Activated CD8-positive, alpha-beta memory T cell treated with anti-CD3 and anti-CD28 coated beads for 1 hour (primary cell): ENCODE measurements around the gene SENP2.
"Not testable (repeated sequence)": the region's sequence is repeated elsewhere in the genome, so short reads cannot be mapped to it uniquely, and the experiment has no call there.

Experiments
- DNase-seq, 2 donors: peaks; one replicate each; pipeline ENCODE4 v3.0.0-alpha.2; 2020; ENCODE audit warnings: low read depth in 1 of 2; ENCODE audit errors: extremely low read depth in 1 of 2

SENP2 gene

GRCh38 chr3:185585518-185585858 is 607 bp upstream of the SENP2 start:
- no peak for DNase-seq

DNA sequence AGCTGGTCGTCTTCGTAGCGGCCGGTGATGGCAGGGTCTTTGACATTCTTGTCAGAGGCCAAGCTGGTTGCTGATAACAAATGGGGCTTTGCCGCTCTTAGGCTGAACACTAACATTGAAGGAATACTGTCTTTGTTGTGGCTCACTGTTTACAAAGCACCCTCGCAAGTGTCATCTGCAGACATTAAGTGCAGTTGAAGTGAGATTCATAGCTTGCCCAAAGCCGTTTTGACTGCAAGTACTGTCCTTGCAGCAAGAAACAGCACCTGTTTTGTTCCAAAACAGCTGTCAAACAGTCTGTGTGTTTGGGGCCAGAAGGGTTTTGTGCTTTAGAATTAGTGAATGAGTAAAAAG is 568 bp downstream of the SENP2 start:
- no peak for DNase-seq

- DNase-seq: no peak
Measured at GRCh38 chr3:185594073-185594472, 8.0 kb downstream of the SENP2 start.

DNA sequence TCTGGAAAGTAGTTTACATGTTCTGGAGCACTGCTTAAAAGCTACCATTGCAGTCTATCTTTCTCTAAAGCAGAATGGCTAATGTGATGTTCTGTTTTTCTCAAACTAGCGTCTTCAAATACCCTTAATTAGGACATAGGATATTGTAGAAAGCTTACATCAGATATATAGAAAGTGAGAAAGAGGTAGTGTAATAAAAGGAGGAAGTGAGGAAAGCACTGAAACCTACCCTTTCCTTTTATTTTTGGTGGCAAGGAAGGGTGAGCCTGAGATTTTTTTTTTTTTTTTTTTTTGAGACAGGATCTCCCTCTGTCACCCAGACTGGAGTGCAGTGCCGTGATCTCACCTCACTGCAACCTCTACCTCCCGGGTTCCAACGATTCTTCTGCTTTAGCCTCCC is 9.4 kb downstream of the SENP2 start:
- DNase-seq: no peak

DNA sequence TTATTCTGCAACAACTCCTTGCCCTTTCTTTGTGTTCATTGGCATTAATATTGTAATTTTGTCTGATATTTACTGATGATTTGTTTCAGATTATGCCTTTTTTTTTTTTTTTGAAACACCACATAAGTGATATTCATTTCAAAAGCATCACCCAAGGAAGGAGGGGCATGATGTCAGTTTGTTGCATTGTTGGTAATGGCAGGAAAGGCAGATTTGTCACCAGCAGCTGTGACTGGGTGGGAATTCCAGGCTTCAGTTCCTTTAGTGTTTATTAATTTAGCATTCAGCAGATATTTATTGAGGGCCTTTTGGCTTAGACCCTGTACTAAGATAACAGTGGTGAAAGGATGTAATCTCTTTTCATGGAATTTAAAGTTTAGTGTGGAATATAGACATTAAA is 19.5 kb downstream of the SENP2 start:
- DNase-seq: no peak

- DNase-seq: no peak
Measured at GRCh38 chr3:185606196-185606595, 20.1 kb downstream of the SENP2 start.

GRCh38 chr3:185613016-185613415 is 26.9 kb downstream of the SENP2 start:
- no peak for DNase-seq

GRCh38 chr3:185623939-185624665 is 38.0 kb downstream of the SENP2 start:
- no peak for DNase-seq

- no peak for DNase-seq
Measured at GRCh38 chr3:185625784-185626183, 39.7 kb downstream of the SENP2 start.

- no peak for DNase-seq
Measured at GRCh38 chr3:185629554-185630181, 43.6 kb downstream of the SENP2 start.

DNA sequence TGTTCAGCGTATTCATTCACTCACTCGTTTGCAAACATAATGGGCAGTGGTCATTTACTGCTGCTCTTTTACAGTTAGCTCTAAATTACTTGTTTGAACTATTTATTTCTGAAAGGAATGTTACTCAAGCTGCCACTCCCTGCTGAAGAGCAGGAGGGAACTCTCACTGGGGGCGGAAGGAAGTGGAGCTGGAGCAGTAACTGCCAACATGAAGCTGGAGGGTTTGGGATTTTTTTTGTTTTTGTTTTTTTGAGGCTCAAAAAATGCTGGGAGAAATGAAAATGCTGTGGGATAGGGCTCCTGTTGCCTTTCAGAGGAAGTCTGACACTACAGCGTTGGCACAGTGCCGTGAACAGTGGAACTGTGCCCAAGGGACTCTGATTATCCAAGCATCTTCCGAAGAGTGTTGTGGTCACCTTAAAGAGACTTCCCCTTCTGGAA is 44.1 kb downstream of the SENP2 start:
- no peak for DNase-seq

DNA sequence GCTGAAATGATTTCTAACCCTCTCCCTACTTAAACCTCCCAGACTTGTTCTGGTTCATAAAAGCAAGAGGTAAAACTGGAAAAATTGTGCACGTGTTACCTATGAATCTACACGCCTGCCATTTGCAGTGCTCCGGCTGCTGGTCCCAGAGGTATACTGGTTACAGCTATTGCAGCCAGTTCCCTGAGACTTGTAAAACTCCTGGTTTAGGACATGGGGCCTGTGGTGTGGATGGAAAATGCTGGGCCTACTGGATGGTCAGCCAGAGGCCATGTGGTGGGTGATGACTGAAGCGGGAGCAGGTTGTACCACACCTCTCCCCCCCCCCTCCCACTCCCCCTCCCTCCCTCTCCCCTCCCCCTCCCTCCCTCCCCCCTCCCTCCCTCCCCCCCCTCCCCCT is 45.0 kb downstream of the SENP2 start:
- no peak for DNase-seq

DNA sequence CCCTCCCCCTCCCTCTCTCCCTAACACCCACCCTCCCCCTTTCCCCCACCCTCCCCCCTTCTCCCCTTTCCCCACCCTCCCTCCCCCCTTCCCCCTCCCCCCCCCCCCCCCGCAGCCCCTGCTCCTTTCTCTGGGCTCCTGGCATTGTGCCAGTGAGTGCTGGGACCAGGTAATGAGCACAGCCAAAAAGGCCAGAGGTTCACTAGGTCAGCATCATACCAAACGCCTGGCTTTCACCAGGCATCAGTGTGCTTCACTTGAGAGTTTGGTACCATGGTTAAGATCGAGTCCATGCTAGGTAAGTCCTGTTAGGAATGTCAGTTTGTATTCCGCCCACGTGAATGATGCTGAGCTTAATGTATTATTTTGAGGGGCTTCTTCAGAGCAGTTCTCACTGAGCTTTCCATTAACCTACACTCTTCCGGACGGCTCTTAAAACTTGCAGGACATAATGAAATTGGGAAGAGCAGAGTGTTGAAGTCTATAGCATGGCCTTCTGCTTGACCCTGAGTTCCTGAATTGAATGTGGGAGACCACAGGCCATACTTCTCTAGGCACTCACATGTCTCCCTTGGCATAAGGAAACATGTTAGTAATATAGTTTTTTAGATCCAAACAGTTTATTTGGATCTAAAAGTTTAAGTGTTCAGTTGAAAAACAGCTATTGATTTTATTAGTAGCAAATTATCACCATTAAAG is 45.6 kb downstream of the SENP2 start:
- DNase-seq: no peak

DNA sequence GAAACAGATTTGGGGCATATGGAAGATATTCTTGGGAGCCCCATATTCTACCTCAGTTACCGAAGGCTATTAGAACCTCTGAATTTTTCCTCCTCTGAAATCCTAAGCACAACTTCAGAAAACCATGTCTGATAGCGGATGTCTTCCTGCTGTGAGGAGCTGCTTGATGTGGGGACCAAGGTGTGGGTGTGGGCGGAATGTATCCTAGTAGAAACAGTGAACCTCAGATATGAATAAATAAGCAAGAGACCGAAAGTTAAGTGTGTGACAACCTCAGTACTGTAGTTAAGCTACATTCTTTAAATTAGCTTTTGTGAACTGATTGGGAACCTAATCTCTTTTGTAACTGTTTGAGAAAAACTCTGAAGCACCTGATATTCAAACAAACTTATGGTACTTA is 46.9 kb downstream of the SENP2 start:
- no peak for DNase-seq

DNA sequence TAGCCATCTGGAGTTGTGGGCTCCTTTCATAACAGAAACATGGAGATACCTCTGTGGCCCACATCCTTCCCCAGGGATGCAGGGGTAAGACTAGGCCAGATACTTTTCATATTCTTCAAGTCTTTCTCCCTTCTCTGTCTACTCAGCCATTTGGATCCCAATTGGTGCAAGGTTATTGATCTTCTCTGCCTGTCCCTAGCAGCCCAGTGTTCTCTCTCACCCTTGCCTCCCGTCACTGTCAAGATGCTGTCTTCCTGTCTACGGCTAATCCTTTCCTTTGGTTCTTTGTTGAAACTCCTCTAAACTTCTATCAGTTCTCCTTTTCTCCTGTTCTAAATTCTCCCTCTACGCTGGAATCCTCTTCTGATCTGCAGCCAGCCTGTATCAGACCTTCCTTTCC is 51.3 kb downstream of the SENP2 start:
- DNase-seq: no peak

- DNase-seq: not testable (repeated sequence)
Measured at GRCh38 chr3:185638651-185639050, 52.6 kb downstream of the SENP2 start.

- DNase-seq: no peak
Measured at GRCh38 chr3:185639632-185640206, 53.6 kb downstream of the SENP2 start.

GRCh38 chr3:185640308-185640707 is 54.2 kb downstream of the SENP2 start:
- DNase-seq: no peak

GRCh38 chr3:185645191-185645590 is 59.1 kb downstream of the SENP2 start:
- not testable (repeated sequence) for DNase-seq

- DNase-seq: no peak
Measured at GRCh38 chr3:185645596-185646381, 59.7 kb downstream of the SENP2 start.
